ENCODE data around the gene TMC1. TPM values are rescaled to one million over a fixed set of nuclear protein-coding genes. Genes with fewer than 3 reads are reported as not detected.

Gene TMC1
- total RNA-seq, 6 donors from 2014 or later = 0.67 TPM; not detected in 5

DNA sequence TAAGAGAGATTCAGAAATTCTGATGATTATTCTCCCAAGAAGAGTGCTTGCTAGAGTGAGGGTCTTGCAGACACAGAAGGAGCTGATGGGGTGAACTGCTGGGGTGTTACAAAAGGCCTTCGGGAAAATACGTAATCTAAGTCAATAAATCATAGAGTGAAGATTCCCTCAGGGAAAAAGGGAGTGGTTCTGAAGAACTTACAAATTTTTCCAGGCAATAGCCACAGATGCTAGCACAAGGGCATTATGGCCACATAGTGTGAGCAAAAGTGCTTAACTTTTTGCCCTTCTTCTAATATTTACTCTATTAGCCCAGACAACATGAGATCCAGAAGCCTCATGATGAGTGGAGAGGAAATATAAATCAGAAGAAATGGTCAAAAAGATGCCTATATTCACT is 137.3 kb downstream of the TMC1 start:
- no peak for TF ChIP-seq CTCF (IDR thresholded peaks at IDR 0.05)
- TF ChIP-seq EP300 (IDR thresholded peaks at IDR 0.05) = no peak
- no peak for TF ChIP-seq POLR2A (IDR thresholded peaks at IDR 0.05)
- no peak overlapping the region for H3K4me3 ChIP-seq
- no peak for ATAC-seq (ENCODE audit: low FRiP score in 2 of 2)
- H3K4me1 ChIP-seq = no peaks in the 10 kb centered on the region
- H3K27ac ChIP-seq = no peak overlapping the region
- 74 to 84% methylated on average over 2 of the region's 2 CpGs for whole genome bisulfite sequencing, 2 donors
- H3K36me3 ChIP-seq = no peaks in the 10 kb centered on the region
- DNase-seq = no peak
- H3K9me3 ChIP-seq = no peaks in the 10 kb centered on the region
- no peaks in the 10 kb centered on the region for H3K27me3 ChIP-seq

- no peak overlapping the region for H3K4me3 ChIP-seq
- no peaks in the 10 kb centered on the region for H3K9me3 ChIP-seq
- H3K27me3 ChIP-seq = no peaks in the 10 kb centered on the region
- H3K27ac ChIP-seq = no peak overlapping the region
- TF ChIP-seq POLR2A (IDR thresholded peaks at IDR 0.05) (no peak), CTCF (IDR thresholded peaks at IDR 0.05) (no peak), EP300 (IDR thresholded peaks at IDR 0.05) (no peak), POLR2AphosphoS5 (IDR thresholded peaks at IDR 0.05) (no peak)
- WGBS, 2 donors = 39 to 57% methylated on average over 2 of the region's 2 CpGs
- DNase-seq (peak in 1 of 2 donors; percentile 40), ATAC-seq (ENCODE audit: low FRiP score in 2 of 2) (no peak)
- no peaks in the 10 kb centered on the region for H3K4me1 ChIP-seq
- H3K36me3 ChIP-seq = no peaks in the 10 kb centered on the region
These were observed 140.2 kb downstream of the TMC1 start for GRCh38 chr9:72661401-72662135.

DNA sequence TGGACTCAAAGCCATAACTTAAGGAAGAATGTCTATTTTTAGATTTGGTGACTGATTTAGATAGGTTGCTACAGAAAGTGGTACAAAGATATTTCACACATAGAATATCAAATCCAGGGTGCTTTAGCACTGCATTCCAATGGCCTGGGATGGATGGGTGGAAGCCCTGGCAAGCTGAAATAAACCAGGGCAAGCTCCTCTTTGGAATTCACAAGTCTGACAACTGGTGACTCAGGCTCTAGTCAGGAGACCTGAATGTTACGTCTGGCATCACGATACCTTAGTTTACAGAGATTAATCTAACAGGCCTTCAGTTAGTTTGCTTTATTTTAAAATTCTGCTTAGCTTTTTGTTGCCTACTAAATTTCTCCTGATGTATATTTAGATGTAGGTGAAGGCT is 144.0 kb downstream of the TMC1 start:
- WGBS, 2 donors = 80 to 88% methylated on average over 2 of the region's 2 CpGs
- H3K36me3 ChIP-seq = no peaks in the 10 kb centered on the region
- ATAC-seq (ENCODE audit: low FRiP score in 2 of 2) = no peak
- no peak overlapping the region for H3K27ac ChIP-seq
- no peaks in the 10 kb centered on the region for H3K9me3 ChIP-seq
- DNase-seq = no peak
- TF ChIP-seq POLR2AphosphoS5 (IDR thresholded peaks at IDR 0.05) = no peak
- no peak for TF ChIP-seq EP300 (IDR thresholded peaks at IDR 0.05)
- no peak for TF ChIP-seq CTCF (IDR thresholded peaks at IDR 0.05)
- no peak for TF ChIP-seq POLR2A (IDR thresholded peaks at IDR 0.05)
- H3K4me1 ChIP-seq = no peaks in the 10 kb centered on the region
- no peaks in the 10 kb centered on the region for H3K27me3 ChIP-seq
- H3K4me3 ChIP-seq = no peak overlapping the region

DNA sequence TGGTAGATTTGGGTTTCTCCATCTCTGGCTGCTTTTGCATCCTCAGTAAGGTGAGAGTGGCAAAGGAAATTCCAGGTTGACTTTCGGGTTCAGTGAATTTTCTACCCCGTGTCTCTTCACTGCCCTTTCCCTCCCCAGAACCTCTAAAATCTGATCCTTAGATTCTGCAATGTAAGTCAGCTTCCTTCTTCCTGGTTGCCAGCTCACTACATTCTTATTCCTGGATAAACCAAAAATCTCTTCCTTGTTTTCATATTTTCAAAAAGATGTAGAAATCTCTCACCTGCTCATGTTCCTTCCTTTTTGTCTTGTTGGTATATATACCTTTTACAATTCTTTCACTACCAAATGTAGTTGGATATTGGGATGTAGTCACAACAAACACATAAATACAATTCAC is 145.8 kb downstream of the TMC1 start:
- DNase-seq = no peak
- Histone ChIP-seq H3K27me3 (no peaks in the 10 kb centered on the region), H3K9me3 (no peaks in the 10 kb centered on the region), H3K27ac (no peak overlapping the region), H3K36me3 (no peaks in the 10 kb centered on the region), H3K4me1 (no peaks in the 10 kb centered on the region), H3K4me3 (no peak overlapping the region)
- no peak for ATAC-seq (ENCODE audit: low FRiP score in 2 of 2)
- TF ChIP-seq POLR2AphosphoS5 (IDR thresholded peaks at IDR 0.05) (no peak), POLR2A (IDR thresholded peaks at IDR 0.05) (no peak), CTCF (IDR thresholded peaks at IDR 0.05) (no peak), EP300 (IDR thresholded peaks at IDR 0.05) (no peak)
- 47 to 68% methylated on average over 2 of the region's 2 CpGs for WGBS, 2 donors

GRCh38 chr9:72674961-72675360 is 153.6 kb downstream of the TMC1 start:
- no peak for ATAC-seq (ENCODE audit: low FRiP score in 2 of 2)
- 78 to 97% methylated on average over 2 of the region's 2 CpGs for WGBS, 2 donors

More at GRCh38 chr9:72674961-72675360, 153.6 kb downstream of the TMC1 start:
- Histone ChIP-seq H3K4me1 (no peaks in the 10 kb centered on the region), H3K36me3 (no peaks in the 10 kb centered on the region), H3K27ac (no peak overlapping the region), H3K4me3 (no peak overlapping the region), H3K27me3 (no peaks in the 10 kb centered on the region), H3K9me3 (no peaks in the 10 kb centered on the region)
- no peak for DNase-seq
- TF ChIP-seq POLR2A (IDR thresholded peaks at IDR 0.05) (no peak), CTCF (IDR thresholded peaks at IDR 0.05) (no peak), EP300 (IDR thresholded peaks at IDR 0.05) (no peak), POLR2AphosphoS5 (IDR thresholded peaks at IDR 0.05) (no peak)

Measured in upper lobe of left lung (tissue), 6 donors.